K562 (cell line): ENCODE data around the gene BRMS1.

Experiments
- PATZ1 ChIP-seq: fragments of 250-450 bp; sonication (Bioruptor Pico); IDR thresholded peaks from 2 replicates; pipeline ENCODE4 v1.5.0; 2020; ENCODE audit warnings: mild to moderate bottlenecking, borderline replicate concordance
- ZNF232 ChIP-seq: sonication (generic); formaldehyde crosslinking; IDR thresholded peaks from 2 replicates; pipeline ENCODE4 v1.8.0; 2022; ENCODE audit warnings: mild to moderate bottlenecking, missing genetic modification reagents

- TF ChIP-seq PATZ1 (CRISPR knock-in tag) (no peak), ZNF232 (no peak)
Measured at GRCh38 chr11:66362481-66363147, 17.7 kb upstream of the BRMS1 start.
